Glomerular endothelial cell (primary cell): Measurements from ENCODE around the gene PHGDH. TPM values are rescaled to one million over a fixed set of nuclear protein-coding genes. Genes with fewer than 3 reads are reported as not detected.

ENCODE experiments used
- DNase-seq: peaks from one replicate; pipeline ENCODE4 v3.0.0-alpha.2; 2011; ENCODE audit warnings: low read depth, low spot score; ENCODE audit errors: extremely low read depth
- total RNA-seq: library from RNA; depleted of rRNA; stranded (reverse); fragments of >200 nt; gene quantifications from 2 replicates; pipeline ENCODE4 v1.2.3, GENCODE V29; 2015

The PHGDH gene
- total RNA-seq, 1 donor from 2014 or later, result 26.4 TPM

DNA sequence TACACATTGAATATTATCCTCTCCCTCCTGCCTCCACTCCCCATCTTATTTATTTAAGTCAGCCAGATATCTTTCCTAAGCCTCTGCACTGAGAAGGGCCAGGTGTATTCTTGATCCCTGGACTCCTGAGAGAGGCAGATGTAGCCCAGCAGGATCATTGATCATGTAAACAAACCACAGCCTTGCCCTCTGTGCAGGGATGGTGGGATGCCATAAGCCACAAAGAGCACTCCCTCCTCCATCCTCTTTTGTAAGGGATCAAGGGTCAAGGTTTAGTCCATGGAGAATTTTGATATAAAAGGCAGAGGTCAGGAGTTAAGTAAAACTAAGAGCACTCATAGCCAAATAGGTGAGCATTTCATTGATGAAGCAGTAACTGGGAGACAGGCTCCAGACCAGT lies 17.3 kb downstream of the PHGDH start:
- DNase-seq, result no peak

DNA sequence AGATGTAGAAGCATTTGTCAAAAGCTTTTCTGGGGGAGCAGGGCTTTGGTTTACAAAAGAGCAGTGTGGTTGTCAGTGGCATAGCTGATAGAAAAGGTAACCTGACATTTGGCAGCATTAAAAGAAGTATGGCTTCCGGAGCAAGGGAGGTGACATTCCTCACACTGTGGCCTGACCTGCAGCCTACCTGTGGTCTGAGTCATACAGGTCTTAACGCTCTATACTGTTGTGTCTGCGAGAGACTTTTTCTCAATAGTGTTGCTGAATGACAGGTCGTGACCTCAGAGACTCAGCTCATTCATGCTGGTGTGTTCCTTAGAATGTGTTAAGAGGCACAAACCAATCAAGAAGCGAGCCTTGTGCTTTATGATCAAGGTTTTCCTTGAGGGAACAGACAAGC lies 19.3 kb downstream of the PHGDH start:
- DNase-seq, result no peak

DNA sequence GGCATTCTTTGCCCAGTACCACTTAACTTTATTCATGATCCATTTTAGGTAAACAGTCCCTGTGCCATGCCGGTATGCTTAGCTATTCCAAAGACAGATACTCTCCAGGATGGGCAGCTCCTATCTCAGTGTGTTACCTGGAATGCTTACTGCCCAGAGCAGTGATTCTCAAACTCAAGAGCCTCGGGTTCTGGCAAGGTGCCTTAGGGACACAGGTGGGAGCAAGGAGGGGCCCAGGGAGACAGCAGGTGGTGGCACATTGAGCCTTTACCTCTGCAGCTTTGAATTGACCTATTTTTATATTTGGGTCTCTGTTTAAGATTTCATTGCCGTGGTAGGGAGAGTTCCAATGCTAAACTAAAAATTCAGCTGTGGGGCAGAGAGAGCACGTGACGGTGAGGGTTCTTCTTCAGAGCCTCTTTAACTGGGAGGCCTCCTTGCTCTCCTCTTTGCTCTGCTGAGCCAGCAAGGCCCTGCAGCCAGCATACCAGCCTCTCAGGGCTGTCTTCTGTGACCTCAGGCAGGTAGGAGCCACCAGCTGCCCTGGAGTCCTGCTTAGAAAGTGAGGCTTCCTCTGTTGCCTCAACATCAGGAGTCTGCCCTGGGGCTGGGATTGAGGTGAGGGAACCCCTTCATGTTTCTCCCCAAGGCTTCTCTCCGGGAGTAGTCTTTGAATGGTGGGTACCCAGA lies 20.2 kb downstream of the PHGDH start:
- DNase-seq, result no peak

DNA sequence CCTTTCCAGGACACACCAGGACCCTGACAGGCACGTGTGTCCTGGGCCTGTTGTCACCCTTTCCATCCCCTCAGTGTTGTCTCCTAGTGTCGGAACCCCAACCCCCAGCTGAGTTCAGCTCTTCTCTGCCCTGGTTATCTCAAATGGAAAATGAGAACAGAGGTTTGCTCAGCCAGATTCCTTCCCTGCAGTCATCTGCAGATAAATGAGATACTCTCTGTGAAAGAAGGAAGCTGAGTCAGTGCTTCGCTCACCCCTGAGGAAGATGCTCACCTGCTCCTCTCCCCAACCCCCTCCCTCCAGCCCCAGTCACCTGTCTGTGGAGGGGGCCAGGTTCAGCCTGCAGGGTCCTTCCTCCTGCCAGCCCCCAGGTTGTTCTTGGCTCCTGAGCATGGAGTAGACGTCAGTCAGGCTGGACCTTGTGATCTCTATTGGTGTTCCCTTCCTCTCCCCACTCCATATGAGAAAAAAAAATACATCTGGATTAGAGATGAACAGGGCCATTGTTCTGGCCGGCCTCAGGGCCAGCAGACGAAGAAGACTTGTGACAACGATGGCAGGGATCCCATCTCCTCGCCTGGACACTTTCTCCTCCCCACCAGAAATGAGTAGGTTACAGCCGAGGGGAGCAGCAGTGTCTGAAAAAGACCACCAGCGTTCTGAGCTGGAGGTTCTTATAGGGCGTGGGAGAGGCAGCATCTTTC lies 20.9 kb downstream of the PHGDH start:
- DNase-seq, result no peak

DNA sequence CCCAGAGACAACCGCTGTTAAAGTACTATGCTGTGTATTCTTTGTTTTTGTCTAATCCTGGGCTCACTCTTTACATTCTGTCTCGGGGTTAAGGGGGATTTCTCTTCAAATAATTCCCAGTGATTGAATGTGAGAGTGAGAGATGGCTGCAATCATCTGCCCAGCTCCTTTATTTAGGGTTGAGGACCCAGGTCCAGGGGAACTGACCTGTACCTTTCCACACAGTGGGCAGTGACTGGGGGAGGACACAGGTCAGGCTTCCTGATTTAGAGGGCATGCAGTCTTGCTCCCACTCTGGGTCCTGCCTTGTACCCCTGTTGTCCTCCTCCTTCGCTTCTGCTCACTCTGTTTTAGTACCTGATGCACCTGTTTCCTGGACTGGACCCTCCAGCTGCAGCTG lies 22.0 kb downstream of the PHGDH start:
- no peak for DNase-seq

DNA sequence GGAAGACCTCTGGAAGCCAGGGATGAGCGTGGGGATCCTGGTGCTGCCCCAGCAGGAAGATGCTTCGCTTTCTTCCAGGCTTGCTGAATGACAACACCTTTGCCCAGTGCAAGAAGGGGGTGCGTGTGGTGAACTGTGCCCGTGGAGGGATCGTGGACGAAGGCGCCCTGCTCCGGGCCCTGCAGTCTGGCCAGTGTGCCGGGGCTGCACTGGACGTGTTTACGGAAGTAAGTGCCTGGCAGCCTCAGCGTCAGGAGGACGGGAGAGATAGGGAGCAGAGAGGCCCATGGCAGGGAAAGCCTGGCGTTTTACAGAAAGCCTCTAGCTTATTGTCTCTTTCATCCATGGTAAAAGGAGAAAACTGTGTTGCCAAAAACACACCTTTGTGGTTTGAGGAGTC lies 23.5 kb downstream of the PHGDH start:
- DNase-seq, result no peak

DNA sequence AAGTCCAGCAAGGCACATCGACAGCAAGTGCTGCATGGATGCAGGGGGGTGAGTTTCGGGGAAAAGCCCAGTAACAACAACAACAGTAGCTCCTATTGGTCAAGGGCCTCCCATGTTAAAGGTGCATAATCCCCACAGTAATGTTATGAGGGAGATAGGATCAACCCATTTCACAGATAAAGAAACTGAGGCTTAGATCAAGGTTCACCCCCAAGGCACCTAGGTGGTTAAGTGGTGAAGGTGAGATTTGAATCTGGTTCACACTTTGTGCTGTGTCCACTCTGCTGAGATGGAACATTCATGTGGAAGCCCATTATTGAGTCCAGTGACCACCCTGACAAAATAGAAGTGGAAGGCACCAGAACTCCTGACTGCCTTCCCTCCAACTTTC lies 24.9 kb downstream of the PHGDH start:
- no peak for DNase-seq

DNA sequence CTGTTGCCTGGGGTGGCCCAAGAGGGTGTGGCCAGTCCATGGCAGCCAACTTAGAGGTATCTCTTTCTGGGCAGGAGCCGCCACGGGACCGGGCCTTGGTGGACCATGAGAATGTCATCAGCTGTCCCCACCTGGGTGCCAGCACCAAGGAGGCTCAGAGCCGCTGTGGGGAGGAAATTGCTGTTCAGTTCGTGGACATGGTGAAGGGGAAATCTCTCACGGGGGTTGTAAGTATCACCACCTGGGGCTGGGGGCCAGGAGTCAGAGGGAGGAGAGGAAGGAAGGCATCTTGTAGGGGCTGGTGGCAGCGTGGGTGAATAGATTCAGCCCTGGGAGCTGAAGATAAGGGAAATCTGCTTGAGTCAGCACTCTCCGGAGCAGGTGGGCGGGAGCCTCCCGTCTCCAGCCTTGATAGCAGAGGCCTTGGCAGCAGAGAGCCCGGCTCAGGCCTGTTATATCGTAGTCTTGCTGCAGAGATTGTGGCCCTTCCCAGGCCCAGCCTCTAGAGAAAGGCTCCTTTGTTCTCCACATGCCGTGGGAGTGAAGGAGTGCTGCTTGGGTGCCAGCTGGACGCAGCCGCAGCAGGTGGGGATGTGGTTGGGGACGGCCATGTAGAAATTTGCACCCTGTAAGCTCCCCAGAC lies 25.4 kb downstream of the PHGDH start:
- DNase-seq, result no peak

DNA sequence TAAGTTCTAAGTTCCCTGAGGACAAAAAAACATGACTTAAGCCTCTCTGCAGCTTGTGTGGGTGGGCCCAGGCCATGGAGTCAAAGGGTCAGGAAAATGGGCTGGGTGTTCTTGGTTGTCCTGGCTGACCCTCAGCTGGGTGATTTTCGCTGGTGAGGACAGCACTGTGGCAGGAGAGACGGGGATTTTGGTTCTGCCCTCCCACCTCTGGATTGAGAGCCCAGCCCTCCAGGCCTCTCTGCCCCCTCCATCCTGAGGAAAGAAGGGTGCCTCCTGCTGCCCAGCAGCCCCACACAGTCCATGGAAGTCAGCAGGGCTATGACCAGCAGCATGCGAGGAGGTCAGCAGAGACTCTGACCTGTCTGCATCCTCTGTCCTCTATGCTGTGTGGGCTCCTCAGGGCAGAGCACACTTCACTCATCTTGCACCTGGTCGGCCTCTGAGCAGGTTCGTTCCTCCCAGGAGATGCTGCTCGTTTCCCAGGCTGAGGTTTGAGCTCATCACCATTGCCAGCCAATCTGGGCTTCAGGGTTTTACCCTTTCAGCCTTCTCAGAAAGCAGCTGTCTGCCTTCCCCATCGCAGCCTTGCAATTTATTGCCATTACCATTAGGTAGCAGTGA lies 26.5 kb downstream of the PHGDH start:
- no peak for DNase-seq

DNA sequence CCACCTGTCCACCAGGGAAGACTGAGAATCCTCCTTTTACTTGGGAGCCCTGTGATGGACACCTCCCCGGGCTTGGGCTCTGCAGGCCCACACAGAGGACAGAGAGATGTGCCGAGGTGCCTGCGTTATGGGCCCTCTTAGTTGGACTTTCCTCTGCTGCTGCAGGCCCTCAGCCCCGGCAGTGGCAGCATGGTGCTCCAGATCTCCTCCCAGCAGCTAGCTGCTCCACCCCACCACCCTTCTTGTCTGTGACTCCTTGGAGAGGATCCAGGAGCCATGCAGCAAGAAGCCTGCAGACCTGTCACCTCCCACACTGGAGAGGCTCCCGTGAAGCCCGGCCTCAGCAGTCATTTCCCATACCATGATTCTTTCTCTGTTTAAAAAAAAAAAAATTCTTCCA lies 27.4 kb downstream of the PHGDH start:
- no peak for DNase-seq

DNA sequence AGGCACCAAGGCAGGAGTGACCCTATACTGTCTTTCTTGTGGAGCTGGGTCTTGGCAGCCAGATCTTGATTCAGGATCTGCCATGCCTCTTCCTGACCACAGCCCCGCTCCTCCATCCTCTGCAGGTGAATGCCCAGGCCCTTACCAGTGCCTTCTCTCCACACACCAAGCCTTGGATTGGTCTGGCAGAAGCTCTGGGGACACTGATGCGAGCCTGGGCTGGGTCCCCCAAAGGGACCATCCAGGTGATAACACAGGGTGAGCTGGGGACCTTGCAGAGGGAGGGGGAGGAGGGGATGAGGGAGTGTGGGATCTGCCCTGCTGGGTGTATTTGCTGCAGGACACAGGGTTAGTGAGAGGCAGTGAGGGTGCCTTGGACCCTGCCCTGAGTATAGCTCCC lies 28.5 kb downstream of the PHGDH start:
- DNase-seq, result no peak

DNA sequence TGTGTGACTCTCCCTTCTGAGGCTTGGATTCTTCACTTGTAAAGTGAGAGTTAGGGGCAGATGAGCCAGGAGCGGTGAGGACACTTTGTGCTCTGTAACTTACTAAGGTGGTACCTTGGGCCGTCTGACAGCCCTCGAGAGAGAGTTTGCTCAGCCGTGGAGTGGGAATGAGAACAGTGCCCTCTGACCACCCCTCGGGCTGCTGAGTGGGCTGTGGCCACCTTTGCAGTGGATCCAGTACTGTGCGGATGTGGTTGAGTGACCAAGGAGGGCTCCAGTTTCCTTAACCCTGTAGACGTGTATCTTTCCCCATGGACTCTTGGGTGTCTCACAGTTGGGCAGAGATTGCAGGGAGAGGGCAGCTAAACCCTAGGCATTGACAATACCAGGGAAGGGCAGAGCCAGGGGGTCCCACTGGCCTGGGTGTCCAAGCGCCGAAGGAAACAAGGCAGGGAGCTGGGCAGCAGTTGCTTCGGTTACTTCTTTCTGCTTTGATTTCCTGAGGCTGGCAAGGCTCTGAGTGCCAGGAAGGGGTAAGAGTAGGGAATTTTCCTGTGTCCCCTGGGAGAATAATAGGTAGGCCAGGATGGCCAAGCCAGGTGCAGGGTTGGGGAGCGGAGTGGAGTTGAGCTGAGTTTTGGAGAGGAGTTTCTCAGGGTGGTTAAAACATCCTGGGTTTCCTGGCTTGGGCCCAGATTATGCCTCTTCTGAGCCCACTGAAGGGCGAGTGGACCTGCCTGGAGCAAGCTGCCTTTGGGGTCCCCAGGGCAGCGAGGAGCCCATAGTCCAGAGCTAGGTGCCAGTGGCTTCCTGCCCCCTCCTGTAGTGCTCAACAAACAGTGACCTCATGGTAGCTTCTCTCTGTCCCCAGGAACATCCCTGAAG lies 29.4 kb downstream of the PHGDH start:
- DNase-seq, result no peak

DNA sequence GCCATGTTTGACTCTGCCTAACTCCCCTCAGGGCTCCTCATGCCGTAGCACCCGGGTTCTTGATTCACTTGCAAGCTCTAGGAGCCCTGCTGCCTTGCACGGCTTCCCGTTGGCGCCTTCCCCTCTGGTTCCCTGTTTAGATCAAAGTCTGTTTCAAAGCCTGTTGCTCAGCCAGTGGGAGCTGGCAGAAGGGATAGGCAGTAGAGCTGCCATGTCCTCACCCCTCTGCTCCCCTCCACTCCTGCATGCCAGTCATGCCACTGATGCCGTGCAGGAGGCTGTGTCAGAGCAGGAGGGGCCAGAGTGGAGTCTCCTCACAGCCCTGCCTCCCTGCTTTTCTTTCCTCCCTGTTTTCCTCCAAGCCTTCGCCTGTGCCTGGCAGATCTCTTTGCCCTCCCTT lies 30.5 kb downstream of the PHGDH start:
- DNase-seq, result no peak

DNA sequence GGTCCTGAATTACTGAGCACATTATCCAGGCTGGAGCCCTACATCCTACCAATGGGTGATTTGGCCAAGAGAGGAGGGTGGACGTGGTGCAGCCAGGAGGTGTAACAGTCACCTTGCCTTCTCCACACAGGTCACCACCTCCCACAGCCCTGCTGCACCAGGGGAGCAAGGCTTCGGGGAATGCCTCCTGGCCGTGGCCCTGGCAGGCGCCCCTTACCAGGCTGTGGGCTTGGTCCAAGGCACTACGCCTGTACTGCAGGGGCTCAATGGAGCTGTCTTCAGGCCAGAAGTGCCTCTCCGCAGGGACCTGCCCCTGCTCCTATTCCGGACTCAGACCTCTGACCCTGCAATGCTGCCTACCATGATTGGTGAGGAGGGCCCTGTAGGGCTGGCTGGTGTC lies 30.9 kb downstream of the PHGDH start:
- DNase-seq, result no peak

DNA sequence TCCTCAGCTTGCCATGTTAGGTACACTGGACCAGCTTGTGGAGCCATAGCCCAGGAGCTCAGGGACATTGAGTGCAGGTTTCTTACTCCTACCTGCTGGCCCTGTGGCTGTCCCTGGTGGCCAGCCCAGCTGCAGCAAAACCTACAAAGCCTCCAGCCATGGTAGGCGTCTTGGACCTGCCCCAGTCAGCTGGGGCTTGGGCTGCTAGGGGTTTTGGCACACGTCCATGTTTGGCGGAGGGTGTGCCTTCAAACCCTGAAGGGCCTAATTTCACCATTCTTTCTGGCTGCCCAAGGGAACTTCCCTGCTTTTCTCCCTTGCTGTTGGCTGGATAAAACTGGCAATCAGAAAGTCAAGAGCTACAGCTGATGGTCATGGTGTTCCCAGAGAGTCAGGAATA lies 31.6 kb downstream of the PHGDH start:
- no peak for DNase-seq

DNA sequence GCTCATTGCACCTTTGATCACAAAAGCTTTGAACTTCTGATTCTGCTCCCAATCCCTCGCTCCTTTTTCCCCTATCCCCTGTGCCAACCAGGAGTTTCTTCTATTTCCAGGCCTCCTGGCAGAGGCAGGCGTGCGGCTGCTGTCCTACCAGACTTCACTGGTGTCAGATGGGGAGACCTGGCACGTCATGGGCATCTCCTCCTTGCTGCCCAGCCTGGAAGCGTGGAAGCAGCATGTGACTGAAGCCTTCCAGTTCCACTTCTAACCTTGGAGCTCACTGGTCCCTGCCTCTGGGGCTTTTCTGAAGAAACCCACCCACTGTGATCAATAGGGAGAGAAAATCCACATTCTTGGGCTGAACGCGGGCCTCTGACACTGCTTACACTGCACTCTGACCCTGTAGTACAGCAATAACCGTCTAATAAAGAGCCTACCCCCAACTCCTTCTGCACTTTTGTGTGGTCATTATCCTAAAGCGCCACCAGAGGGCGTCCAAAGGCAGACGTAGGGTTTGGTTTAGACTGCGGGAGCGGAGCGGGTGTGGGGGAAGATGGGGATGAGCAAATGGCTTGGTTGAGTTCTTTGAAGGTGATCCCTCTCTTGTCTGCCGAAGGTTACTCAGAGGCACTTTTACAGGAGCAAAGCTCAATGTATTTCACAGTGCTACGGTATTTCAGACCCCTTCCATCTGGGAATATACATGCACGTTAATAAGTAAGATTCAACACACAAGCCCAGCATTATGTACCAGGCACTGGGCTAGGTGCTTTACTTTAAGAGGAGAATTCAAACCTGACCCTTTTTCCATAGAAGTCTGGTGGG lies 32.3 kb downstream of the PHGDH start:
- no peak for DNase-seq

DNA sequence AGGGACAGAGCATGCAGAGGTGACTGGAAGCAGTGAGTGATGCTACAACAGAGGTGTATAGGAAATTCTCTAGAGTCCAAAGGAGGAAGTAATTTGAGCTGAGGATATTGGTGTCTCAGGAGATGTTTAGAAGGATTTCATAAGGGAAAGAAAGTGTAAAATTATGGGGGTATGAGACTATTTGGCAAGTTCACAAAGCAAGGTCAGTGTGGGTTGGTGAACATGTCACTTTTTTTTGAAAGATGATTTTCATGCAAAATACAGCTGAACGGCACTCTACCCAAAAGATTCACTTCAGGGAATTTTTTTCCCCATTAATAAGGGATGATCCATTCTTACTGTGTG lies 32.8 kb downstream of the PHGDH start:
- no peak for DNase-seq

DNA sequence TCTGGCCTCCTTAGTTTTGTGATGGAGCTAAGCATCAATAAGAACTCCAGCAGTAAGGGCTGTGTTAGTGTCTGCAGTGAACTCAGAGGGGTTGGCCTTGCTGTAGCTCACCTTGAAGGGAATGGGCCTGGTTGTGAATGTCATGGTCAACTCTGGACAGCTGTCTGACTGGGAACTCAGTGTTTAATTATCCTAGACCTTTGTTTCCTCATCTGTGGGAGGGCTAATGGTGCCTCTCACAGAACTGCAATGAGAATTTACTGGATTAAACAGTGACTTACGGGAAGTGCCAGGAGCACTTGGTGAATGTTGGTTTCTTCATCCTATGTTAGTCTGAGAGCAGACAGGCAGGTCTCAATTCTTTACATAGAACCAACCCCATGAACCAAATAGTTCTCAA lies 33.3 kb downstream of the PHGDH start:
- no peak for DNase-seq

DNA sequence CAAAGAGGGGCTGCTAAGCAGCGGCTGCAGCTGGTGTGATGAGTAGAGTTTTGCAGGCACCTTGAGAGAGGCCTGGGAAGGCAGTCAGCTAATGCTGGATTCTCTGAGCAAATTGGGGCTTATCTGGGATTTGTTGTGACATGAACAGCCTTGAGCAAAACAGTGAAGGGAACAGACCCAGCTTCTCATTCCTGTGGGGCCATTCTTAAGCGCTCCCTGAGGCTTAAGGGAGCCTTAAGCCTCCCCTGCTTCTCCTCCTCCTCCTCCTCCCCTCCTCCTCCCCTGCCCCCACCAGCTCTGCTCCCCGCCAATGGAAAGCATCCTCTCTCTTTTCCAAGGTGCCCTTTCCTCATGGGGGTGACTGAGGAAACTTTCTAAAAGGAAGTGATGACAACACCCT lies 35.7 kb downstream of the PHGDH start:
- DNase-seq, result no peak

DNA sequence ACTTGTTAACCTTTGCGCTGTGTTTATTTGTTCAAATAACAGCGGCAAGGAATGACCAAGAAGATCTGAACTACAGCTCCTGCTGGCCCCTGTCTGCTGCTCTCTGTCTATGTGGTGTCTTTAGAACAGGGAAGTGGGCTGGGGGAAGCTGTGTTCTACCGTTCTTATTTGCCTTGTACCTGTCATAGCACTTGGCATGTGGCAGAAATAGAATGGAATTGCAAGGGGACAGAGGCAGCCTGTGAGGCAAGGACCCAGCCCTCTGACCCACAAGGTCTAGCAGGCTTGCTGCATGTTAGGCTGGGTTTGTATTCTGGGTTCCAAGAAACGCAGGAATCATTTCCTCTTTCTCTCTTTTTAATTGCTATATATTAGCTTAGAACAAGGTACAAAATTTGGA lies 36.3 kb downstream of the PHGDH start:
- DNase-seq, result no peak
